Mesothelial cell of epicardium (in vitro differentiated cells): ENCODE data around the gene DYNC2H1. TPM values are rescaled to one million over a fixed set of nuclear protein-coding genes. Genes with fewer than 3 reads are reported as not detected.
"Not testable (repeated sequence)": the region's sequence is repeated elsewhere in the genome, so short reads cannot be mapped to it uniquely, and the experiment has no call there.

Experiments used
- DNase-seq, 2 experiments: peaks; one replicate each; pipeline ENCODE4 v3.0.0; 2021; ENCODE audit warnings: low spot score in 2 of 2; ENCODE audit not compliant: unreplicated experiment in 2 of 2
- H3K27ac Mint-ChIP-seq: 2 replicates; pipeline ENCODE4 v1.8.0; 2021; ENCODE audit warnings: mixed read lengths
- H3K27me3 Mint-ChIP-seq: 2 replicates; pipeline ENCODE4 v1.8.0; 2021; ENCODE audit warnings: low read depth, mixed read lengths
- H3K36me3 Mint-ChIP-seq: 2 replicates; pipeline ENCODE4 v1.8.0; 2021; ENCODE audit warnings: mixed read lengths
- H3K4me1 Mint-ChIP-seq: 2 replicates; pipeline ENCODE4 v1.8.0; 2021; ENCODE audit warnings: mixed read lengths
- H3K4me3 Mint-ChIP-seq: 2 replicates; pipeline ENCODE4 v1.8.0; 2021; ENCODE audit warnings: mild to moderate bottlenecking, moderate library complexity, mixed read lengths
- H3K9me3 Mint-ChIP-seq: 2 replicates; pipeline ENCODE4 v1.8.0; 2021; ENCODE audit warnings: mixed read lengths
- total RNA-seq: library from RNA; stranded (reverse); gene quantifications from 3 replicates; pipeline ENCODE4 v1.2.1, GENCODE V29; 2021
- TF ChIP-seq, protein P1 (sequence below): fragments of 200-600 bp; sonication (generic); IDR thresholded peaks from one replicate; pipeline ENCODE4 v1.5.0; 2021; ENCODE audit warnings: antibody characterized with exemption; ENCODE audit not compliant: unreplicated experiment

Gene DYNC2H1
- total RNA-seq, 1 donor from 2014 or later, result 18.0 TPM

DNA sequence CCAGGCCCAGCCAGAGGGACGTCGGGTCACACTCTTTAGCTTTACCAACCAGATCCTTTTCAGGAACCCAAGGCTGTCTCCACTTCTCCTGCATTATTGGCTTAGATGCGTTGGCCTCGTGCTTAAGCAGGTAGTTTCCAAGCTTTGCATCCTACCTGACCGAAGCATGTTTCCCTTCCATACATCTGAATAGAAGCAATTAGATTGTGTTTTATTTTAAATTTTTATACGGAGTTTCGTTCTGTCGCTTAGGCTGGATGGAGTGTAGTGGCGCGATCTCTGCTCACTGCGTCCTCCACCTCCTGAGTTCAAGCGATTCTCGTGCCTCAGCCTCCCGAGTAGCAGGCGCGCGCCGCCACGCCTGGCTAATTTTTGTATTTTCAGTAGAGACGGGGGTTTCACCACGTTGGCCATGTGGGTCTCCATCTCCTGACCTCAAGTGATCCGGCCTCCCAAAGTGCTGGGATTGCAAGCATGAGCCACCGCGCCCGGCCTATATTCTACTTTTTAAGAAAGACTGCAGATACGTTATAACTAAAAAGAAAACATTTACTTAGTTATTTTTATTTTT is 677 bp downstream of the DYNC2H1 start:
- peaks cover 10% of the 10 kb centered on the region for H3K9me3 Mint-ChIP-seq
- H3K4me1 Mint-ChIP-seq, result peaks cover 19% of the 10 kb centered on the region
- no peaks in the 10 kb centered on the region for H3K27me3 Mint-ChIP-seq
- TF ChIP-seq, protein P1, sequence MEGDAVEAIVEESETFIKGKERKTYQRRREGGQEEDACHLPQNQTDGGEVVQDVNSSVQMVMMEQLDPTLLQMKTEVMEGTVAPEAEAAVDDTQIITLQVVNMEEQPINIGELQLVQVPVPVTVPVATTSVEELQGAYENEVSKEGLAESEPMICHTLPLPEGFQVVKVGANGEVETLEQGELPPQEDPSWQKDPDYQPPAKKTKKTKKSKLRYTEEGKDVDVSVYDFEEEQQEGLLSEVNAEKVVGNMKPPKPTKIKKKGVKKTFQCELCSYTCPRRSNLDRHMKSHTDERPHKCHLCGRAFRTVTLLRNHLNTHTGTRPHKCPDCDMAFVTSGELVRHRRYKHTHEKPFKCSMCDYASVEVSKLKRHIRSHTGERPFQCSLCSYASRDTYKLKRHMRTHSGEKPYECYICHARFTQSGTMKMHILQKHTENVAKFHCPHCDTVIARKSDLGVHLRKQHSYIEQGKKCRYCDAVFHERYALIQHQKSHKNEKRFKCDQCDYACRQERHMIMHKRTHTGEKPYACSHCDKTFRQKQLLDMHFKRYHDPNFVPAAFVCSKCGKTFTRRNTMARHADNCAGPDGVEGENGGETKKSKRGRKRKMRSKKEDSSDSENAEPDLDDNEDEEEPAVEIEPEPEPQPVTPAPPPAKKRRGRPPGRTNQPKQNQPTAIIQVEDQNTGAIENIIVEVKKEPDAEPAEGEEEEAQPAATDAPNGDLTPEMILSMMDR, result no peak
- H3K27ac Mint-ChIP-seq, result peak overlapping the region; percentile 99
- DNase-seq, result no peak
- peak overlapping the region; percentile 96 for H3K4me3 Mint-ChIP-seq
- peaks cover 12% of the 10 kb centered on the region for H3K36me3 Mint-ChIP-seq

DNA sequence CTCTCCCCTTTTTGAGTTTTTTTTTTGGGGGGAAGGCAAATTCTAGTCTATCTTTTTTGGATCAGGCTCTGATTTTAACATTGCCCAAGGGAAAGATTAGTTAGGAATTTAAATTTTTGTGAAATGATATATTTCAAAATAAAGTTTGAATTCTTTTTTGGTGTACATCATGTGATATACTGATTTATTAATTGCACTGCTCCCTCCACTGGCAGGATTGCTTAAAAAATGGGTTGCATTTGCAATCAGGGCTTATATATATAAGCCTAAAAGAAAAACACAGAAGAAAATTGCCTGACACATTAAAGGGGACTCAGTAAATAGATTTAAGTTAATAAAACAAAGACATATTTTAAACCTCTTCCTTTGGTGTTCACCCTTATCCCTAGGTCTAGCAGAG is 1.2 kb downstream of the DYNC2H1 start:
- peak overlapping the region; percentile 99 for H3K27ac Mint-ChIP-seq
- peaks cover 19% of the 10 kb centered on the region for H3K4me1 Mint-ChIP-seq
- peaks cover 10% of the 10 kb centered on the region for H3K9me3 Mint-ChIP-seq
- no peaks in the 10 kb centered on the region for H3K27me3 Mint-ChIP-seq
- H3K4me3 Mint-ChIP-seq, result peak overlapping the region; percentile 96
- peaks cover 14% of the 10 kb centered on the region for H3K36me3 Mint-ChIP-seq
- TF ChIP-seq, protein P1, result no peak
- no peak for DNase-seq

DNA sequence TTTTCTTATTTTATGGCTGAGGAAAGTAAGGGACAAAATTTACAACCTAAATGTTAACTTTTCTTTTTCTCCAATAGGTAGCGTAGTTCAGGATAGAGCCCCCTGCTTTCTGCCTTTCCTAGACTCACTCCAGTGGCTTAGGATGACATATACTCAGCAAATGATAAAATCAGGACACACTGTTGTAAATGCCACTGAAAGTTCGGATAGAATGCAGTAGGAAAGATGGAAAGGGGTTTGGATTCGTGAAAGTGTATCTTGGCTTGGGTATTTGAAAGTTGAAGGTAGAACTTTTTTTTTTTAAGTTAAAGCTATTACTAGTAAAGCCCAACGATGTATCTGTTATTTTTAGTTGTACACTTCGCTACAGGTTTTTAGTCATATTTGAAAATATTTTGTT is 2.2 kb downstream of the DYNC2H1 start:
- no peaks in the 10 kb centered on the region for H3K27me3 Mint-ChIP-seq
- no peak for DNase-seq
- H3K4me1 Mint-ChIP-seq, result peaks cover 19% of the 10 kb centered on the region
- H3K4me3 Mint-ChIP-seq, result no peak overlapping the region
- no peak overlapping the region for H3K27ac Mint-ChIP-seq
- peaks cover 14% of the 10 kb centered on the region for H3K36me3 Mint-ChIP-seq
- peaks cover 10% of the 10 kb centered on the region for H3K9me3 Mint-ChIP-seq
- TF ChIP-seq, protein P1, result no peak

DNA sequence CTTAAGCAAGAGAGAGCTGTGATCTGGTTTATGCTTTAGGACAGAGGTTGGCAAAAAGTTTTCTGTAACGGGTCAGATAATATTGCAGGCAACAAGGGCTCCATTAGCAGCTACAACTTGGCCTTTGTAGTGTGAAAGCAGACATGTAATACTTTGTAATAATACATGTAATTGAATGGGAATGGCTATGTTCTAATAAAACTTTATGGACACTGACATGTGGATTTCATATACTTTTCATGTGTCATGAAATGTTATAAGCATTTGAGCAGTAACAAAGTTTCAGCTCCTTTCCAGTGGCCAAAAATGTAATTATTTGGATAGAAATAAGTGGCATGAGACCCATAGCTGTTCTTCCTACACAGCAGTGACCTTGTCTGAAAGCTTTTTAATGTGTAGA is 3.1 kb downstream of the DYNC2H1 start:
- Mint-ChIP-seq H3K36me3 (peaks cover 14% of the 10 kb centered on the region), H3K9me3 (peaks cover 10% of the 10 kb centered on the region), H3K4me1 (peaks cover 19% of the 10 kb centered on the region), H3K4me3 (no peak overlapping the region), H3K27me3 (no peaks in the 10 kb centered on the region), H3K27ac (peak overlapping the region; percentile 3)
- no peak for DNase-seq
- TF ChIP-seq, protein P1, result no peak

DNA sequence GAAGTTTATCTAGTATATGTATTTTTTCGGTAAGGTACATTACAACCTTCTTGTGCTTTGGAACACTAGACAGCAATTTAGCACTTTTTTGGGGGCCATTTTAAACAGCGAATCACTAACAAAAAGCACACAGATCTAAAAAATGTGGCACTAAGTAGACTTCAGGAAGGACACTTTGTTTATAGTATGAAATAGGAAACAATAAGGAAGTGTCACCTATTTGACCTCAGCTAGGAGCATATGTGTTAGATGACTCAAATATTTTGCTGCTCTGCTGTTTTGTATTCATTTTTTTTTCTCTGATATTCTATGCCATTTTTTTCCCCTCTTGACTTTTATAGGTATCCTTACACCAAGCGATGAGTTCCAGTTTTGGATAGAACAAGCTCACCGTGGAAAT is 5.6 kb downstream of the DYNC2H1 start:
- no peaks in the 10 kb centered on the region for H3K27me3 Mint-ChIP-seq
- H3K9me3 Mint-ChIP-seq, result peaks cover 10% of the 10 kb centered on the region
- peaks cover 14% of the 10 kb centered on the region for H3K4me1 Mint-ChIP-seq
- peaks cover 21% of the 10 kb centered on the region for H3K36me3 Mint-ChIP-seq
- DNase-seq, result no peak
- no peak overlapping the region for H3K4me3 Mint-ChIP-seq
- no peak overlapping the region for H3K27ac Mint-ChIP-seq
- TF ChIP-seq, protein P1, result no peak

DNA sequence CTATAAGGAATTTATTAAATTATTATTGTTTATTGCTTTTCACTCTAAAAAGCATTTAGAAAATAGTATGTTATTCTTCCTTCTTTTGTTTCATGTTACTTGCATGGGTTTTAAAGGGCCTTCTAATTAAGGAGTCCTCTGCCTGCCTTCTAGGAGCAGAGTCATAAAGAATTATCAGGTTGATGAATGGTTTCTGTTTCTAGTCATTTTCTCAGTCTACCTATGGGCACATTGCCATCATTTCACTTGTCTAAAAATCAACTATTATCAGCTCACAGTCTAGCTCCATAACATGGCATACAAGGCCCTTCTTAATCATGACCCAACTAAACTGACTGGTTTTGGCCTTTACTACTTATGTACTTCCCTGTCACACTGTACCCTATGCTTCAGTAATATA is 16.2 kb downstream of the DYNC2H1 start:
- DNase-seq, result no peak
- Mint-ChIP-seq H3K9me3 (no peaks in the 10 kb centered on the region), H3K27ac (peak overlapping the region; percentile 55), H3K4me1 (peaks cover 6% of the 10 kb centered on the region), H3K36me3 (peaks cover 24% of the 10 kb centered on the region), H3K27me3 (no peaks in the 10 kb centered on the region), H3K4me3 (no peak overlapping the region)
- TF ChIP-seq, protein P1, result no peak

DNA sequence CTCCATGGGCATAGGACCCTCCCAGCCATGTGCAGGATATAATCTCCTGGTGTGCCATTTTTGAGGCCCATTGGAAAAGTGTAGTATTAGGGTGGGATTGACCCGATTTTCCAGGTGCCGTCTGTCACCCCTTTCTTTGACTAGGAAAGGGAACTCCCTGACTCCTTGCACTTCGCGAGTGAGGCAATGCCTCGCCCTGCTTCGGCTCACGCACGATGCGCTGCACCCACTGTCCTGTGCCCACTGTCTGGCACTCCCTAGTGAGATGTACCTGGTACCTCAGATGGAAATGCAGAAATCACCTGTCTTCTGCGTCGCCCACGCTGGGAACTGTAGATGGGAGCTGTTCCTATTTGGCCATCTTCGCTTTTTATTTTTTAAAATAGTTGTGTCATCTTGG is 32.8 kb downstream of the DYNC2H1 start:
- H3K9me3 Mint-ChIP-seq, result peaks cover 16% of the 10 kb centered on the region
- not testable (repeated sequence) for H3K4me3 Mint-ChIP-seq, DNase-seq, H3K27ac Mint-ChIP-seq, H3K4me1 Mint-ChIP-seq, H3K27me3 Mint-ChIP-seq
- H3K36me3 Mint-ChIP-seq, result peaks cover 32% of the 10 kb centered on the region
